GM12874 (cell line): ENCODE measurements around the gene CHID1.

Source experiments
- TF ChIP-seq, protein P1 (sequence below): IDR thresholded peaks from 2 replicates; pipeline ENCODE4 v1.5.1; 2011; ENCODE audit warnings: low read depth, mild to moderate bottlenecking, control low read depth, low read length, moderate library complexity; ENCODE audit not compliant: insufficient read depth

The CHID1 gene

DNA sequence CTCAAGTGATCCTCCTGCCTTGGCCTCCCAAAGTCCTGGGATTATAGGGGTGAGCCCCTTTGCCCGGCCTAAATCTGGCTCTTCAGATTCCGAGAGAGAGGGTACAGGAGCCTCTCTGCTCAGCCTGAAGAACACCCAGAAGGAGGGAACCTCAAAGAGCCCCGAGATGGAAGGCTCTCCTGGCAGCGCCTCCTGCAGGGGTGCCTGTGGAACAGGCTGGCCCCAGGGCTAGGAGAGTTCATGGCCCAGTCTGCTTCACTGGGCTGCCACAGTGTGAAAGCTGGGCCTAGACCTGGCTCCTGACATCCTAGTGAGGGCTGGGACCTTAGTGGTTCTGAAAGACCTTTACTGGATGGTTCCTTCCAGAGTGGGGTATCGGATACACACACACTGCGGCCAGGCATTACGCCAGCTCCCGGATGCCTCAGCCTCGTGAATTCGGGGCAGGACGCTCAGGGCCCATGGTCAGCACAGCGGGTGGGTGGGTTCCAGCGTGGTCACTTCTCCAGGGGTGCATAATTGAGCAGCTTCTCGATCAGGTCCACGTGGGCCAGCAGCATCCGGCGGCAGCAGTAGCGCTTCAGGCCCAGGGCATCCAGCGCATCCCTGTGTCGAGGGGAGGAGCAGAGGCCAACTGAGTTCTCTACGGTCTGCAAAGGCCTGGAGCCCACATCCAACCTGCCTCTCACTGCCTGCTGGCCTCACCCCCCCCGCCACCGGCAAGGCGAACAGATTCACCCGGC, 70.6 kb downstream of the CHID1 start:
- TF ChIP-seq, protein P1, sequence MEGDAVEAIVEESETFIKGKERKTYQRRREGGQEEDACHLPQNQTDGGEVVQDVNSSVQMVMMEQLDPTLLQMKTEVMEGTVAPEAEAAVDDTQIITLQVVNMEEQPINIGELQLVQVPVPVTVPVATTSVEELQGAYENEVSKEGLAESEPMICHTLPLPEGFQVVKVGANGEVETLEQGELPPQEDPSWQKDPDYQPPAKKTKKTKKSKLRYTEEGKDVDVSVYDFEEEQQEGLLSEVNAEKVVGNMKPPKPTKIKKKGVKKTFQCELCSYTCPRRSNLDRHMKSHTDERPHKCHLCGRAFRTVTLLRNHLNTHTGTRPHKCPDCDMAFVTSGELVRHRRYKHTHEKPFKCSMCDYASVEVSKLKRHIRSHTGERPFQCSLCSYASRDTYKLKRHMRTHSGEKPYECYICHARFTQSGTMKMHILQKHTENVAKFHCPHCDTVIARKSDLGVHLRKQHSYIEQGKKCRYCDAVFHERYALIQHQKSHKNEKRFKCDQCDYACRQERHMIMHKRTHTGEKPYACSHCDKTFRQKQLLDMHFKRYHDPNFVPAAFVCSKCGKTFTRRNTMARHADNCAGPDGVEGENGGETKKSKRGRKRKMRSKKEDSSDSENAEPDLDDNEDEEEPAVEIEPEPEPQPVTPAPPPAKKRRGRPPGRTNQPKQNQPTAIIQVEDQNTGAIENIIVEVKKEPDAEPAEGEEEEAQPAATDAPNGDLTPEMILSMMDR: peak; percentile 35; the same call in 1 of the 2 replicates

GRCh38 chr11:839280-839623, 71.4 kb downstream of the CHID1 start:
- TF ChIP-seq, protein P1: no peak

DNA sequence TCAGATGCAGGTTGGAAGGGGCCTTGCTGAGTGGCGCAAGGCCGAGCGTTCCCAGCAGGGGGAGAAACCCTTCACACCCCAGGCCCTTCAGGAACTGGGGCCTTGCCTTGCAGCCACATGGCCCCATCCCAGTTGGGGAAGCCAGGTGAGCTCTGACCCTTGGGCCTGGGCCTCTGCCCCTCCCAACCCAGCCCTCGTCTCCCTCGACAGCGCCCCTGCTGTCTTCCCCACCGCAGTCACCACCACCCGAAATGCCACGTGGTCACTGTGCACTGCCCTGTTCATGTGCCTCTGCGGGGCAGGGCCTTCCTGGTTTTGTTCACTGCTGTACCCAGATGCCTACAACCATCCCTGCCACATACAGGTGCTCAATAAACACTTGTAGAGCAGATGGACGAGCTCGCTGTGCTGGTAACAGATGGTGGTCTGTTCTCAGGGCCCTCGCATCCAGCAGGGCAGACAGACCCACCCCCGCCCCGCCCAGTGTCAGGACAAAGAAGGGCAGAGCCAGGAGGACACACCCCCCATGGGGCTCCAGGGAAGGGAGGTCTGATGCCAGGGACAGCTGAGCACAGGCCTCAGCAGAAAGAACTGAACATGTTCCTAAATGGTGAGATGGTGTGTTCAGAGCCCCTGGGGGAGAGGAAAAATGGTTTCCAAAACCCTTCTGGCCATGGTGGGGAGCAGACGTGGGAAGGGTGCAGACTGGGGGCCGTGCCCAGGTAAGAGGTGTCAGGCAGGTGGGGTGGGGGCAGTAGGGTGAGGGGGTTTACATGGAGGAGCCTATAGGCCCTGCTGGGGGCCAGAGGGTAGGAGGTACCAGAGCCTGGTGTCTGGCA, 72.0 kb downstream of the CHID1 start:
- TF ChIP-seq, protein P1: no peak

- TF ChIP-seq, protein P1: no peak
These were observed 72.7 kb downstream of the CHID1 start for GRCh38 chr11:837990-838307.

GRCh38 chr11:837189-837989, 73.2 kb downstream of the CHID1 start:
- TF ChIP-seq, protein P1: no peak

DNA sequence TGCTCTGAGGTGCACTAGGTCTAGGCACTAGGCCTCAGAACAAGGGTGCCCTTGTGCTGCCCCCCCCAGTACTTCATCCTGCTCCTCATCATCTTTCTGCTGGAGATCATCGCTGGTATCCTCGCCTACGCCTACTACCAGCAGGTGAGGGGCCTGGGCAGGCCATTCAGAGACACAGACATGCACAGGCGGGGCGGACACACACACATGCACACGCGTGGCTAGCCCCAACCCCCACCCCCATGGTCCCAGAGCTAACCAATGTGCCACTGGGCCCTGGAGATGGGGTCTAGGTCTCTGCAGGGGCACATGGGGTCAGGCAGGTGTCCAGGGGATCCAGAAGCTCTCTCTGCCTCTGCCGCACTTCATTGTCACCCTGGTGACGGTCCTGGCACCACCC, 73.9 kb downstream of the CHID1 start:
- TF ChIP-seq, protein P1: no peak

- TF ChIP-seq, protein P1: no peak
These were observed 74.3 kb downstream of the CHID1 start for GRCh38 chr11:836274-836673.
